Peyer's patch (tissue), 4 donors: ENCODE results near the gene POLR3K.

Experiments
- POLR2A ChIP-seq, 2 donors: fragments of 450-650 bp; IDR thresholded peaks; one replicate each; pipeline ENCODE4 v1.5.1; 2017; ENCODE audit warnings: antibody characterized with exemption in 2 of 2, mild to moderate bottlenecking in 2 of 2, moderate library complexity in 2 of 2
- TF ChIP-seq, protein P1 (sequence below), 6 experiments: fragments of 450-650 bp in 4 of 6; fragments of 200-600 bp in 2 of 6; sonication (generic) in 1 of 6; IDR thresholded peaks; one replicate each; pipeline ENCODE4 v1.5.1; 2017 to 2019; ENCODE audit warnings: antibody characterized with exemption in 6 of 6, mild to moderate bottlenecking in 3 of 6, moderate library complexity in 1 of 6

DNA sequence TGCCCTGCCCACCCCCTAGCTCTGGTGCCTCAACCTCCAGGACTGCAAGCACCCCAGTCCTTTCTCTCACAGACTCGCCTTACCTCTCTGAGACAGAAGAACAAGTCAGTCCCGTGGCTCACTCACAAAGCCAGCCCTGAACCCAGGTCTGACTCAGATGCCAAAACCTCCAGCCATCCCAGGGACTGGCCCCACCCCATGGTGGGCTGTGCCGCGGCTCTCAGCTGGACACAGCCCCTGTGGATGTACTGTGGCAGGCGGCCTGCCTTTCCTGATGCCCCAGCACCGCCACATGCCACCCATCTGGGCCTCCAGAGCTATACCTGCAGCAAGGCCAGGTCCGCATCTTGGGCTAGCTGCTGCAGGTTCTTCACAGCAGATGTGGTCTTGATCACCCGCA, 44.4 kb upstream of the POLR3K start:
- TF ChIP-seq POLR2A (IDR thresholded peaks at IDR 0.05): no peak
- TF ChIP-seq, protein P1, sequence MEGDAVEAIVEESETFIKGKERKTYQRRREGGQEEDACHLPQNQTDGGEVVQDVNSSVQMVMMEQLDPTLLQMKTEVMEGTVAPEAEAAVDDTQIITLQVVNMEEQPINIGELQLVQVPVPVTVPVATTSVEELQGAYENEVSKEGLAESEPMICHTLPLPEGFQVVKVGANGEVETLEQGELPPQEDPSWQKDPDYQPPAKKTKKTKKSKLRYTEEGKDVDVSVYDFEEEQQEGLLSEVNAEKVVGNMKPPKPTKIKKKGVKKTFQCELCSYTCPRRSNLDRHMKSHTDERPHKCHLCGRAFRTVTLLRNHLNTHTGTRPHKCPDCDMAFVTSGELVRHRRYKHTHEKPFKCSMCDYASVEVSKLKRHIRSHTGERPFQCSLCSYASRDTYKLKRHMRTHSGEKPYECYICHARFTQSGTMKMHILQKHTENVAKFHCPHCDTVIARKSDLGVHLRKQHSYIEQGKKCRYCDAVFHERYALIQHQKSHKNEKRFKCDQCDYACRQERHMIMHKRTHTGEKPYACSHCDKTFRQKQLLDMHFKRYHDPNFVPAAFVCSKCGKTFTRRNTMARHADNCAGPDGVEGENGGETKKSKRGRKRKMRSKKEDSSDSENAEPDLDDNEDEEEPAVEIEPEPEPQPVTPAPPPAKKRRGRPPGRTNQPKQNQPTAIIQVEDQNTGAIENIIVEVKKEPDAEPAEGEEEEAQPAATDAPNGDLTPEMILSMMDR (IDR thresholded peaks at IDR 0.05): no peak
